Measurements from ENCODE around the gene TBC1D14.

- TF ChIP-seq EP300 (IDR thresholded peaks at IDR 0.05) (no peak), CTCF (IDR thresholded peaks at IDR 0.05) (no peak)
Measured at GRCh38 chr4:7034262-7035081, 124.8 kb downstream of the TBC1D14 start.

Measured in sigmoid colon (tissue), 4 donors.